GM12892 (cell line): ENCODE measurements around the gene NMNAT1.

Experiments used
- POLR2A ChIP-seq: IDR thresholded peaks from 2 replicates; pipeline ENCODE4 v1.6.1; 2011; ENCODE audit warnings: low read depth, low read length, control low read depth
- TAF1 ChIP-seq: IDR thresholded peaks from 2 replicates; pipeline ENCODE4 v1.6.1; 2011; ENCODE audit warnings: low read depth, mild to moderate bottlenecking, control low read depth, low read length, borderline replicate concordance

GRCh38 chr1:9990944-9991343 lies 47.7 kb downstream of the NMNAT1 start:
- TF ChIP-seq POLR2A (no peak), TAF1 (no peak)
